Epithelial cell of umbilical artery (primary cell): ENCODE measurements around the gene IGFBP3. TPM values are rescaled to one million over a fixed set of nuclear protein-coding genes. Genes with fewer than 3 reads are reported as not detected.

ENCODE experiments used
- total RNA-seq: library from RNA; depleted of rRNA; stranded (reverse); fragments of >200 nt; gene quantifications from 2 replicates; pipeline ENCODE4 v1.2.3, GENCODE V29; 2014

IGFBP3 gene
- 5.3 and 17.9 TPM in 2 replicates for total RNA-seq

GRCh38 chr7:45920502-45921380, at the start of gene IGFBP3:
Gene IGFBP3 (minus strand): TSS chr7:45921272. CDS start chr7:45921140, 132 bp downstream.

DNA sequence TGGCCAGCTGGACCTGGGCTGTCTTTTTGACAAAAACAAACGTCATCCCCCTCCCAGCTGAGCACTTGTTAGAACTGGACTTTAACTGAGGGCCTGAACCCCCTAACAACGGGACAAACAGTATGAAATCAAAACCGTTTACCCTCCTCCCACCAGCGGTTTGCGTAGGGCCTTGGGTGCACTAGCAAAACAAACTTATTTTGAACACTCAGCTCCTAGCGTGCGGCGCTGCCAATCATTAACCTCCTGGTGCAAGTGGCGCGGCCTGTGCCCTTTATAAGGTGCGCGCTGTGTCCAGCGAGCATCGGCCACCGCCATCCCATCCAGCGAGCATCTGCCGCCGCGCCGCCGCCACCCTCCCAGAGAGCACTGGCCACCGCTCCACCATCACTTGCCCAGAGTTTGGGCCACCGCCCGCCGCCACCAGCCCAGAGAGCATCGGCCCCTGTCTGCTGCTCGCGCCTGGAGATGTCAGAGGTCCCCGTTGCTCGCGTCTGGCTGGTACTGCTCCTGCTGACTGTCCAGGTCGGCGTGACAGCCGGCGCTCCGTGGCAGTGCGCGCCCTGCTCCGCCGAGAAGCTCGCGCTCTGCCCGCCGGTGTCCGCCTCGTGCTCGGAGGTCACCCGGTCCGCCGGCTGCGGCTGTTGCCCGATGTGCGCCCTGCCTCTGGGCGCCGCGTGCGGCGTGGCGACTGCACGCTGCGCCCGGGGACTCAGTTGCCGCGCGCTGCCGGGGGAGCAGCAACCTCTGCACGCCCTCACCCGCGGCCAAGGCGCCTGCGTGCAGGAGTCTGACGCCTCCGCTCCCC, 32.7 kb downstream of the IGFBP3 start, which contains the start of gene IGFBP1:
Gene IGFBP1 (plus strand): TSS at position 304 of the 808 bp plus-strand sequence. CDS start 165 bp downstream, at position 469.

GRCh38 chr7:45873035-45873354, 48.1 kb downstream of the IGFBP3 start, which contains the start of gene CCDC201:
Gene CCDC201 (minus strand): TSS chr7:45873082. CDS start chr7:45873007, 75 bp downstream.

Other genes starting within 250 kb of the IGFBP3 start
- gene CCDC201, start 48.2 kb downstream of the IGFBP3 start, total RNA-seq = not detected in 2 replicates
- gene IGFBP1, start 32.8 kb downstream of the IGFBP3 start, total RNA-seq = 0.15 TPM in 1 of 2 replicates, not detected in the other